PFSK-1 (cell line): Measurements from ENCODE around the gene PKP1.

Experiments used
- FOXP2 ChIP-seq: optimal IDR thresholded peaks from 2 replicates; pipeline ENCODE3; 2011; ENCODE audit warnings: borderline replicate concordance, control low read depth, inconsistent platforms; ENCODE audit not compliant: insufficient read depth; ENCODE audit errors: extremely low read length, extremely low read depth
- POLR2AphosphoS5 ChIP-seq: IDR thresholded peaks from 2 replicates; pipeline ENCODE4 v1.6.1; 2012; ENCODE audit warnings: low read depth, mild to moderate bottlenecking, control low read depth, low read length, moderate library complexity
- REST ChIP-seq, 2 experiments: IDR thresholded peaks; 2 replicates each; pipeline versions ENCODE4 v1.6.1 to v1.8.0; 2011 to 2012; ENCODE audit warnings: low read depth in 2 of 2, low read length in 2 of 2, control low read depth in 1 of 2, inconsistent platforms in 1 of 2, mild to moderate bottlenecking in 1 of 2, moderate library complexity in 1 of 2; ENCODE audit not compliant: insufficient read depth in 1 of 2
- SIN3A ChIP-seq: IDR thresholded peaks from 2 replicates; pipeline ENCODE4 v1.6.1; 2012; ENCODE audit warnings: mild to moderate bottlenecking, low read length, moderate library complexity, borderline replicate concordance; ENCODE audit not compliant: insufficient read depth
- TAF1 ChIP-seq: IDR thresholded peaks from 2 replicates; pipeline ENCODE4 v1.6.1; 2012; ENCODE audit warnings: low read length, control low read depth, borderline replicate concordance; ENCODE audit not compliant: insufficient read depth

The PKP1 gene

GRCh38 chr1:201376107-201376463, 92.8 kb downstream of the PKP1 start:
- TF ChIP-seq POLR2AphosphoS5 (no peak), REST (IDR thresholded peaks at IDR 0.05; ENCODE audit: insufficient read depth in 1 of 2, low read depth in 2 of 2, low read length in 2 of 2) (no peak), SIN3A (no peak), FOXP2 (no peak), TAF1 (no peak)

GRCh38 chr1:201376464-201377374, 93.4 kb downstream of the PKP1 start:
- TF ChIP-seq POLR2AphosphoS5 (no peak), TAF1 (no peak), FOXP2 (no peak), REST (IDR thresholded peaks at IDR 0.05; ENCODE audit: insufficient read depth in 1 of 2, low read depth in 2 of 2, low read length in 2 of 2) (no peak), SIN3A (no peak)

- TF ChIP-seq REST (IDR thresholded peaks at IDR 0.05; ENCODE audit: insufficient read depth in 1 of 2, low read depth in 2 of 2, low read length in 2 of 2) (no peak), POLR2AphosphoS5 (no peak), FOXP2 (no peak), SIN3A (no peak), TAF1 (no peak)
Observed at GRCh38 chr1:201377611-201378092, 94.3 kb downstream of the PKP1 start, which contains the start of gene TNNT2. TSS of gene TNNT2 (minus strand) at chr1:201377680. CDS start at chr1:201373254, 4,426 bp downstream.

- no peak for TF ChIP-seq REST (IDR thresholded peaks at IDR 0.05; ENCODE audit: insufficient read depth in 1 of 2, low read depth in 2 of 2, low read length in 2 of 2)
- TF ChIP-seq TAF1 = no peak
- no peak for TF ChIP-seq FOXP2
- TF ChIP-seq POLR2AphosphoS5 = no peak
- TF ChIP-seq SIN3A = no peak
Observed at GRCh38 chr1:201378804-201379203, 95.5 kb downstream of the PKP1 start.
